ENCODE measurements around the gene CTR9.

GRCh38 chr11:10749476-10749875, 1.6 kb upstream of the CTR9 start:
- TF ChIP-seq TAF1 (IDR thresholded peaks at IDR 0.05; ENCODE audit: borderline replicate concordance, insufficient read depth, low read length) = no peak
- TF ChIP-seq, protein P1, sequence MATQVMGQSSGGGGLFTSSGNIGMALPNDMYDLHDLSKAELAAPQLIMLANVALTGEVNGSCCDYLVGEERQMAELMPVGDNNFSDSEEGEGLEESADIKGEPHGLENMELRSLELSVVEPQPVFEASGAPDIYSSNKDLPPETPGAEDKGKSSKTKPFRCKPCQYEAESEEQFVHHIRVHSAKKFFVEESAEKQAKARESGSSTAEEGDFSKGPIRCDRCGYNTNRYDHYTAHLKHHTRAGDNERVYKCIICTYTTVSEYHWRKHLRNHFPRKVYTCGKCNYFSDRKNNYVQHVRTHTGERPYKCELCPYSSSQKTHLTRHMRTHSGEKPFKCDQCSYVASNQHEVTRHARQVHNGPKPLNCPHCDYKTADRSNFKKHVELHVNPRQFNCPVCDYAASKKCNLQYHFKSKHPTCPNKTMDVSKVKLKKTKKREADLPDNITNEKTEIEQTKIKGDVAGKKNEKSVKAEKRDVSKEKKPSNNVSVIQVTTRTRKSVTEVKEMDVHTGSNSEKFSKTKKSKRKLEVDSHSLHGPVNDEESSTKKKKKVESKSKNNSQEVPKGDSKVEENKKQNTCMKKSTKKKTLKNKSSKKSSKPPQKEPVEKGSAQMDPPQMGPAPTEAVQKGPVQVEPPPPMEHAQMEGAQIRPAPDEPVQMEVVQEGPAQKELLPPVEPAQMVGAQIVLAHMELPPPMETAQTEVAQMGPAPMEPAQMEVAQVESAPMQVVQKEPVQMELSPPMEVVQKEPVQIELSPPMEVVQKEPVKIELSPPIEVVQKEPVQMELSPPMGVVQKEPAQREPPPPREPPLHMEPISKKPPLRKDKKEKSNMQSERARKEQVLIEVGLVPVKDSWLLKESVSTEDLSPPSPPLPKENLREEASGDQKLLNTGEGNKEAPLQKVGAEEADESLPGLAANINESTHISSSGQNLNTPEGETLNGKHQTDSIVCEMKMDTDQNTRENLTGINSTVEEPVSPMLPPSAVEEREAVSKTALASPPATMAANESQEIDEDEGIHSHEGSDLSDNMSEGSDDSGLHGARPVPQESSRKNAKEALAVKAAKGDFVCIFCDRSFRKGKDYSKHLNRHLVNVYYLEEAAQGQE (IDR thresholded peaks at IDR 0.05; ENCODE audit: insufficient read depth in 1 of 2, low read depth in 2 of 2, low read length in 2 of 2) = no peak
- TF ChIP-seq POLR2AphosphoS5 (IDR thresholded peaks at IDR 0.05; ENCODE audit: low read depth, low read length) = no peak
- no peak for TF ChIP-seq SIN3A (IDR thresholded peaks at IDR 0.05; ENCODE audit: borderline replicate concordance, insufficient read depth, low read length)
